ENCODE data around the gene KCNJ16.
A peak's percentile ranks its signal among the peaks of the same experiment; 100 is the strongest.

KCNJ16 gene

DNA sequence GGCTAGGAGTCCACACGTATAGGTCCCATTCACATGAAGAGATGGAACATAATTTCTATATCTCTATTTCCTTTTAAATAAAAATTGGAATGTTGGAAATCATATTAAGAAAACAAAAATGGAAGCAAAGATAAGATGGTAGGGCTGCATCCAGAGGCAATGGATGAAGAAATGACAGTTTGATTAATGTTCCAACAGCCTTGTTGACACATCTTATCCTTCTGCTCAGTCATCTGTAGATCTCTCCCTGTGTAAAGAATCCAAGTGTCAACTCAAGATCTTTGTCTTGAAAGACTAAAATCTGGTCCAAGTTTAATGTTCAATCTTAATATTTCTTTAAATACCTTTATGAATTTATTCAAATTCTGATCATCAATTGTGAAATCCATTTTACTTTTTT, 86.5 kb downstream of the KCNJ16 start:
- Histone ChIP-seq H3K27me3 (replicated peaks) (no peaks in the 10 kb centered on the region), H3K36me3 (replicated peaks) (no peaks in the 10 kb centered on the region), H3K4me3 (ENCODE audit: low read depth, low read length) (no peak overlapping the region), H3K27ac (no peak overlapping the region)
- no peak for TF ChIP-seq CTCF (IDR thresholded peaks at IDR 0.05; ENCODE audit: low read depth, low read length, missing control alignments)
- in situ Hi-C loops (cut with HindIII; ENCODE audit: low pct_ligation_motif_present, low sequenced_read_pairs) = no loop called here
- no peak for DNase-seq

- Histone ChIP-seq H3K4me3 (ENCODE audit: low read depth, low read length) (no peak overlapping the region), H3K27me3 (replicated peaks) (no peaks in the 10 kb centered on the region), H3K36me3 (replicated peaks) (no peaks in the 10 kb centered on the region), H3K27ac (no peak overlapping the region)
- no peak for TF ChIP-seq CTCF (IDR thresholded peaks at IDR 0.05; ENCODE audit: low read depth, low read length, missing control alignments)
- no peak for DNase-seq
- in situ Hi-C loops (cut with HindIII; ENCODE audit: low pct_ligation_motif_present, low sequenced_read_pairs) = no loop called here
These were observed 90.4 kb downstream of the KCNJ16 start for GRCh38 chr17:70165383-70165782.

- Histone ChIP-seq H3K27ac (no peak overlapping the region), H3K4me3 (ENCODE audit: low read depth, low read length) (no peak overlapping the region), H3K27me3 (replicated peaks) (no peaks in the 10 kb centered on the region), H3K36me3 (replicated peaks) (no peaks in the 10 kb centered on the region)
- in situ Hi-C loops (cut with HindIII; ENCODE audit: low pct_ligation_motif_present, low sequenced_read_pairs) = no loop called here
- DNase-seq = no peak
- TF ChIP-seq CTCF (IDR thresholded peaks at IDR 0.05; ENCODE audit: low read depth, low read length, missing control alignments) = no peak
These were observed 91.6 kb downstream of the KCNJ16 start for GRCh38 chr17:70166615-70167014.

GRCh38 chr17:70168044-70168976, 93.3 kb downstream of the KCNJ16 start:
- Histone ChIP-seq H3K4me3 (ENCODE audit: low read depth, low read length) (peak overlapping the region; percentile 61), H3K27ac (no peak overlapping the region), H3K27me3 (replicated peaks) (no peaks in the 10 kb centered on the region), H3K36me3 (replicated peaks) (no peaks in the 10 kb centered on the region)
- in situ Hi-C loops (cut with HindIII; ENCODE audit: low pct_ligation_motif_present, low sequenced_read_pairs) = no loop called here
- TF ChIP-seq CTCF (IDR thresholded peaks at IDR 0.05; ENCODE audit: low read depth, low read length, missing control alignments) = peak; percentile 90
- peak; percentile 48 for DNase-seq

- DNase-seq = peak; percentile 34
- Histone ChIP-seq H3K27me3 (replicated peaks) (no peaks in the 10 kb centered on the region), H3K36me3 (replicated peaks) (no peaks in the 10 kb centered on the region), H3K27ac (no peak within 1 kb of the TSS), H3K4me3 (ENCODE audit: low read depth, low read length) (peak within 1 kb of the TSS; percentile 72)
- in situ Hi-C loops (cut with HindIII; ENCODE audit: low pct_ligation_motif_present, low sequenced_read_pairs) = no loop called here
- no peak for TF ChIP-seq CTCF (IDR thresholded peaks at IDR 0.05; ENCODE audit: low read depth, low read length, missing control alignments)
These were observed 94.1 kb downstream of the KCNJ16 start, which contains the start of gene KCNJ2 for GRCh38 chr17:70168977-70169708. TSS of gene KCNJ2 (plus strand) at chr17:70169532. CDS start at chr17:70175040, 5,508 bp downstream.
